ENCODE measurements around the gene KDM4C. TPM values are rescaled to one million over a fixed set of nuclear protein-coding genes. Genes with fewer than 3 reads are reported as not detected.

KDM4C gene
- total RNA-seq, 1 donor from 2014 or later, result 12.7 TPM

GRCh38 chr9:6978591-6978990, 220.8 kb downstream of the KDM4C start:
- Histone ChIP-seq H3K4me1 (no peaks in the 10 kb centered on the region), H3K4me3 (no peak overlapping the region), H3K27me3 (no peaks in the 10 kb centered on the region), H3K27ac (no peak overlapping the region), H3K9me3 (no peaks in the 10 kb centered on the region), H3K36me3 (peaks cover 3 to 13% of the 10 kb centered on the region in 2 donors)
- intact Hi-C loops (cut with DNase I), result no loop called here
- DNase-seq (ENCODE audit: low spot score in 2 of 2), result no peak
- TF ChIP-seq CTCF (IDR thresholded peaks at IDR 0.05), result no peak

GRCh38 chr9:6984941-6985578, 227.3 kb downstream of the KDM4C start:
- Histone ChIP-seq H3K9me3 (no peaks in the 10 kb centered on the region), H3K27ac (no peak overlapping the region), H3K4me3 (no peak overlapping the region), H3K36me3 (peaks cover 11 to 54% of the 10 kb centered on the region in 2 donors), H3K4me1 (no peaks in the 10 kb centered on the region), H3K27me3 (no peaks in the 10 kb centered on the region)
- DNase-seq (ENCODE audit: low spot score in 2 of 2), result no peak
- intact Hi-C loops (cut with DNase I), result no loop called here
- no peak for TF ChIP-seq CTCF (IDR thresholded peaks at IDR 0.05)

- no peak for DNase-seq (ENCODE audit: low spot score in 2 of 2)
- H3K36me3 ChIP-seq, result peaks cover 11 to 60% of the 10 kb centered on the region in 2 donors
- H3K27ac ChIP-seq, result no peak overlapping the region
- no peak overlapping the region for H3K4me3 ChIP-seq
- no peaks in the 10 kb centered on the region for H3K27me3 ChIP-seq
- no peaks in the 10 kb centered on the region for H3K9me3 ChIP-seq
- no peak for TF ChIP-seq CTCF (IDR thresholded peaks at IDR 0.05)
- intact Hi-C loops (cut with DNase I), result no loop called here
- no peaks in the 10 kb centered on the region for H3K4me1 ChIP-seq
Observed at GRCh38 chr9:6986141-6986815, 228.5 kb downstream of the KDM4C start.

GRCh38 chr9:6987381-6987780, 229.6 kb downstream of the KDM4C start:
- H3K27ac ChIP-seq, result no peak overlapping the region
- H3K27me3 ChIP-seq, result no peaks in the 10 kb centered on the region
- no peak for TF ChIP-seq CTCF (IDR thresholded peaks at IDR 0.05)
- H3K4me1 ChIP-seq, result no peaks in the 10 kb centered on the region
- no peak overlapping the region for H3K4me3 ChIP-seq
- peaks cover 8 to 59% of the 10 kb centered on the region in 2 donors for H3K36me3 ChIP-seq
- intact Hi-C loops (cut with DNase I), result no loop called here
- no peak for DNase-seq (ENCODE audit: low spot score in 2 of 2)
- H3K9me3 ChIP-seq, result no peaks in the 10 kb centered on the region

- H3K4me3 ChIP-seq, result no peak overlapping the region
- DNase-seq (ENCODE audit: low spot score in 2 of 2), result no peak
- no peaks in the 10 kb centered on the region for H3K9me3 ChIP-seq
- H3K36me3 ChIP-seq, result peaks cover 6 to 61% of the 10 kb centered on the region in 2 donors
- no peaks in the 10 kb centered on the region for H3K27me3 ChIP-seq
- no peak overlapping the region for H3K27ac ChIP-seq
- H3K4me1 ChIP-seq, result no peaks in the 10 kb centered on the region
- no peak for TF ChIP-seq CTCF (IDR thresholded peaks at IDR 0.05)
- intact Hi-C loops (cut with DNase I), result no loop called here
Observed at GRCh38 chr9:6991418-6991817, 233.6 kb downstream of the KDM4C start.
